ENCODE results near the gene GRID2. TPM values are rescaled to one million over a fixed set of nuclear protein-coding genes. Genes with fewer than 3 reads are reported as not detected.
"Not testable (repeated sequence)": the region's sequence is repeated elsewhere in the genome, so short reads cannot be mapped to it uniquely, and the experiment has no call there.

The GRID2 gene
- total and polyA plus RNA-seq, 11 donors = 0.29 to 0.38 (median 0.33) TPM; not detected in 8

GRCh38 chr4:93660036-93660435 lies 1356.3 kb downstream of the GRID2 start:
- WGBS, 4 donors = 90 to 94% (median 91%) methylated on average over 3 of the region's 3 CpGs

GRCh38 chr4:93670434-93670833 lies 1366.7 kb downstream of the GRID2 start:
- no peaks in the 10 kb centered on the region for H3K9me3 ChIP-seq
- no peaks in the 10 kb centered on the region for H3K27me3 ChIP-seq
- no peak for ATAC-seq
- H3K36me3 ChIP-seq = no peaks in the 10 kb centered on the region
- TF ChIP-seq CTCF (IDR thresholded peaks at IDR 0.05) = no peak
- no peak for TF ChIP-seq POLR2A (IDR thresholded peaks at IDR 0.05)
- H3K4me3 ChIP-seq = no peak overlapping the region
- no peak overlapping the region for H3K27ac ChIP-seq
- intact Hi-C loops (cut with DNase I) = no loop called here
- 71 to 77% (median 75%) methylated on average over 2 of the region's 2 CpGs for WGBS, 4 donors
- DNase-seq = no peak
- no peaks in the 10 kb centered on the region for H3K4me1 ChIP-seq

More at GRCh38 chr4:93660036-93660435, 1356.3 kb downstream of the GRID2 start:
- TF ChIP-seq CTCF (IDR thresholded peaks at IDR 0.05) (no peak), POLR2A (IDR thresholded peaks at IDR 0.05) (no peak)
- ATAC-seq (no peak), DNase-seq (no peak)
- Histone ChIP-seq H3K36me3 (no peaks in the 10 kb centered on the region), H3K27ac (no peak overlapping the region), H3K9me3 (peaks cover 0 to 2% (median 0%) of the 10 kb centered on the region in 12 donors), H3K4me3 (no peak overlapping the region), H3K4me1 (no peaks in the 10 kb centered on the region), H3K27me3 (no peaks in the 10 kb centered on the region)
- intact Hi-C loops (cut with DNase I) = no loop called here

DNA sequence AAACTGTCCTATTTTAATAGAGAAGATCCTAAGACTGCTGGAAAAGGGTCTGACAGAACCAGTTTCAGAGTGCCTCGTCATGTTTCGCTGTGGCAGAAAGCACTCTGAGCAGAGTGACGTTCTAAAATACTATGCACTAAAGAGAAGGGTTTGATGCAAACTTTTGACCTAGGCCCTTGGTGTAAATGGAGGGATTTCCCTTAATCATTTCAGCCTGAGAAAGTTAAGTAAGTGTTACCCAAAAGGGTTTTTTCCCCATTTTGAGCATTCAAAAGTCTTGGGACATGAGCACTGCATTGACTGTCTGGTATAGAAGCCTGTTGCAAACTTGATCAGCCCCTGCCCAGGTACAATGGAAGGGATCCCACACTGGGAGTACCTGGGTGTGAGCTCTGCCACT lies 1367.3 kb downstream of the GRID2 start:
- Histone ChIP-seq H3K4me1 (no peaks in the 10 kb centered on the region), H3K27me3 (no peaks in the 10 kb centered on the region), H3K9me3 (no peaks in the 10 kb centered on the region), H3K36me3 (no peaks in the 10 kb centered on the region), H3K4me3 (no peak overlapping the region), H3K27ac (no peak overlapping the region)
- ATAC-seq (no peak), DNase-seq (no peak)
- no peak for TF ChIP-seq CTCF (IDR thresholded peaks at IDR 0.05)
- no peak for TF ChIP-seq POLR2A (IDR thresholded peaks at IDR 0.05)
- intact Hi-C loops (cut with DNase I) = no loop called here
- 87 to 94% (median 89%) methylated on average over 3 of the region's 3 CpGs for WGBS, 4 donors

- intact Hi-C loops (cut with DNase I) = not testable (repeated sequence)
Measured at GRCh38 chr4:93676937-93677336, 1373.2 kb downstream of the GRID2 start.

GRCh38 chr4:93684571-93684970 lies 1380.8 kb downstream of the GRID2 start:
- no peaks in the 10 kb centered on the region for H3K36me3 ChIP-seq
- TF ChIP-seq POLR2A (IDR thresholded peaks at IDR 0.05) (no peak), CTCF (IDR thresholded peaks at IDR 0.05) (no peak)
- no peak overlapping the region for H3K27ac ChIP-seq
- intact Hi-C loops (cut with DNase I) = no loop called here
- no peak for ATAC-seq
- DNase-seq = no peak
- no peak overlapping the region for H3K4me3 ChIP-seq
- WGBS, 4 donors = 47 to 62% (median 57%) methylated on average over 3 of the region's 3 CpGs
- peaks cover 0 to 4% (median 0%) of the 10 kb centered on the region in 12 donors for H3K9me3 ChIP-seq
- no peaks in the 10 kb centered on the region for H3K4me1 ChIP-seq
- H3K27me3 ChIP-seq = no peaks in the 10 kb centered on the region

More at GRCh38 chr4:93676937-93677336, 1373.2 kb downstream of the GRID2 start:
- H3K36me3 ChIP-seq, H3K9me3 ChIP-seq, H3K4me1 ChIP-seq, H3K4me3 ChIP-seq, ATAC-seq, H3K27me3 ChIP-seq, DNase-seq, H3K27ac ChIP-seq: not testable (repeated sequence)
- WGBS, 4 donors = 84 to 91% (median 87%) methylated on average over 13 to 16 of the region's 16 CpGs
